ENCODE results near the gene TUFM.

TUFM gene

GRCh38 chr16:28838558-28838918 lies 7.6 kb downstream of the TUFM start:
- H3K4me3 ChIP-seq (ENCODE audit: low read depth, low read length): no peak overlapping the region
- no peak for DNase-seq (ENCODE audit: low read depth)
- no peak for TF ChIP-seq CTCF (IDR thresholded peaks at IDR 0.05; ENCODE audit: low read depth, low read length, missing control alignments)

- DNase-seq (ENCODE audit: low read depth): no peak
- no peak overlapping the region for H3K4me3 ChIP-seq (ENCODE audit: low read depth, low read length)
- TF ChIP-seq CTCF (IDR thresholded peaks at IDR 0.05; ENCODE audit: low read depth, low read length, missing control alignments): no peak
Measured at GRCh38 chr16:28837672-28838557, 8.2 kb downstream of the TUFM start.

- TF ChIP-seq CTCF (IDR thresholded peaks at IDR 0.05; ENCODE audit: low read depth, low read length, missing control alignments): no peak
- H3K4me3 ChIP-seq (ENCODE audit: low read depth, low read length): no peak overlapping the region
- DNase-seq (ENCODE audit: low read depth): no peak
Measured at GRCh38 chr16:28836761-28837064, 9.4 kb downstream of the TUFM start.

- no peak for TF ChIP-seq CTCF (IDR thresholded peaks at IDR 0.05; ENCODE audit: low read depth, low read length, missing control alignments)
- no peak overlapping the region for H3K4me3 ChIP-seq (ENCODE audit: low read depth, low read length)
- no peak for DNase-seq (ENCODE audit: low read depth)
Measured at GRCh38 chr16:28835864-28836760, 10.0 kb downstream of the TUFM start.

GRCh38 chr16:28834873-28835863 lies 11.0 kb downstream of the TUFM start:
- no peak for TF ChIP-seq CTCF (IDR thresholded peaks at IDR 0.05; ENCODE audit: low read depth, low read length, missing control alignments)
- no peak overlapping the region for H3K4me3 ChIP-seq (ENCODE audit: low read depth, low read length)
- no peak for DNase-seq (ENCODE audit: low read depth)

- no peak for TF ChIP-seq CTCF (IDR thresholded peaks at IDR 0.05; ENCODE audit: low read depth, low read length, missing control alignments)
- no peak for DNase-seq (ENCODE audit: low read depth)
Measured at GRCh38 chr16:28834349-28834748, 11.8 kb downstream of the TUFM start.

More at GRCh38 chr16:28834349-28834748, 11.8 kb downstream of the TUFM start:
- H3K4me3 ChIP-seq (ENCODE audit: low read depth, low read length): no peak overlapping the region
